HepG2 (cell line): ENCODE results near the gene SPNS2. TPM values are rescaled to one million over a fixed set of nuclear protein-coding genes. Genes with fewer than 3 reads are reported as not detected.
A peak's percentile ranks its signal among the peaks of the same experiment; 100 is the strongest.

Experiments
- AGO2 ChIP-seq: fragments of 200-400 bp; formaldehyde crosslinking; optimal IDR thresholded peaks from 2 replicates; pipeline ENCODE3; 2017; ENCODE audit warnings: mild to moderate bottlenecking, low read depth, low read length, moderate library complexity
- MYPOP ChIP-seq: sonication (generic); formaldehyde crosslinking; IDR thresholded peaks from 2 replicates; pipeline ENCODE4 v1.8.1; 2023; ENCODE audit warnings: mild to moderate bottlenecking, moderate library complexity, missing genetic modification reagents
- PRPF4 ChIP-seq: fragments of 200-400 bp; formaldehyde crosslinking; IDR thresholded peaks from 2 replicates; pipeline ENCODE4 v1.6.1; 2016; ENCODE audit warnings: low read length, low read depth; ENCODE audit not compliant: poor library complexity, severe bottlenecking
- RBFOX2 ChIP-seq: fragments of 200-400 bp; formaldehyde crosslinking; IDR thresholded peaks from 2 replicates; pipeline ENCODE4 v1.6.1; 2017; ENCODE audit warnings: low read depth, mild to moderate bottlenecking, low read length
- SMARCE1 ChIP-seq: fragments of 450-650 bp; IDR thresholded peaks from 2 replicates; pipeline ENCODE4 v1.6.1; 2017; ENCODE audit warnings: borderline replicate concordance
- SUZ12 ChIP-seq: fragments of 150-350 bp; IDR thresholded peaks from 2 replicates; pipeline ENCODE4 v1.6.1; 2014; ENCODE audit warnings: low read depth, low read length
- TBL1XR1 ChIP-seq: fragments of 150-350 bp; IDR thresholded peaks from 2 replicates; pipeline ENCODE4 v1.6.1; 2014; ENCODE audit warnings: borderline replicate concordance, low read length; ENCODE audit not compliant: partially characterized antibody
- UBTF ChIP-seq: sonication (generic); formaldehyde crosslinking; IDR thresholded peaks from 2 replicates; pipeline ENCODE4 v1.4.0; 2020; ENCODE audit warnings: mild to moderate bottlenecking, missing genetic modification reagents
- ZBTB20 ChIP-seq: sonication (generic); formaldehyde crosslinking; IDR thresholded peaks from 2 replicates; pipeline ENCODE4 v1.8.1; 2023; ENCODE audit warnings: missing genetic modification reagents, low read depth, mild to moderate bottlenecking, borderline replicate concordance
- ZNF160 ChIP-seq: sonication (generic); formaldehyde crosslinking; IDR thresholded peaks from 2 replicates; pipeline ENCODE4 v1.8.0; 2022; ENCODE audit warnings: mild to moderate bottlenecking, inconsistent platforms, missing genetic modification reagents
- ZNF501 ChIP-seq: sonication (generic); formaldehyde crosslinking; IDR thresholded peaks from 2 replicates; pipeline ENCODE4 v1.5.1; 2020; ENCODE audit warnings: mild to moderate bottlenecking, moderate library complexity, missing genetic modification reagents
- polyA plus RNA-seq, 8 experiments: library from polyadenylated mRNA; depleted of rRNA in 3 of 8; stranded (reverse) in 7 of 8; unstranded in 1 of 8; fragments of >200 nt; fragmentation: Illumina TruSeq in 4 of 8; extraction: Trizol in 4 of 8; gene quantifications; 2 replicates each; pipeline versions ENCODE4 v1.2.1 to v1.2.3, GENCODE V29; 2011 to 2016; ENCODE audit warnings: low read depth in 4 of 8, missing spikeins in 1 of 8, mixed read lengths in 1 of 8; ENCODE audit not compliant: insufficient read depth in 1 of 8
- total RNA-seq, 5 experiments: library from RNA; depleted of rRNA; stranded (reverse); fragments of >200 nt; fragmentation: Illumina TruSeq; extraction: Trizol; gene quantifications; 2 replicates each; pipeline ENCODE4 v1.2.3, GENCODE V29; 2016; ENCODE audit warnings: low read depth in 1 of 5
- TF ChIP-seq, protein P1 (sequence below): IDR thresholded peaks from 2 replicates; pipeline ENCODE4 v1.6.1; 2016; ENCODE audit warnings: control low read depth
- TF ChIP-seq, protein P2 (sequence below), 2 experiments: IDR thresholded peaks; 2 replicates each; pipeline ENCODE4 v1.6.1; 2011 to 2012; ENCODE audit warnings: low read length in 2 of 2, borderline replicate concordance in 1 of 2, low read depth in 1 of 2, mild to moderate bottlenecking in 1 of 2, moderate library complexity in 1 of 2

Gene SPNS2
- total and polyA plus RNA-seq, 2 of the 13 experiments (the other 11 are each of a cell fraction or from before 2014, with no cell fraction given), result 0.01 TPM; not detected in 1

GRCh38 chr17:4576729-4577322 lies 78.1 kb downstream of the SPNS2 start (continued):
- TF ChIP-seq ZBTB20 (CRISPR knock-in tag) (no peak), MYPOP (CRISPR knock-in tag) (no peak), ZNF160 (CRISPR knock-in tag) (no peak), ZNF501 (CRISPR knock-in tag) (no peak), SUZ12 (no peak), SMARCE1 (no peak), RBFOX2 (peak; percentile 75), UBTF (CRISPR knock-in tag) (peak; percentile 34; the same call in 1 of the 2 replicates), AGO2 (peak; percentile 94), TBL1XR1 (no peak), PRPF4 (peak; percentile 94)
- TF ChIP-seq, protein P1, sequence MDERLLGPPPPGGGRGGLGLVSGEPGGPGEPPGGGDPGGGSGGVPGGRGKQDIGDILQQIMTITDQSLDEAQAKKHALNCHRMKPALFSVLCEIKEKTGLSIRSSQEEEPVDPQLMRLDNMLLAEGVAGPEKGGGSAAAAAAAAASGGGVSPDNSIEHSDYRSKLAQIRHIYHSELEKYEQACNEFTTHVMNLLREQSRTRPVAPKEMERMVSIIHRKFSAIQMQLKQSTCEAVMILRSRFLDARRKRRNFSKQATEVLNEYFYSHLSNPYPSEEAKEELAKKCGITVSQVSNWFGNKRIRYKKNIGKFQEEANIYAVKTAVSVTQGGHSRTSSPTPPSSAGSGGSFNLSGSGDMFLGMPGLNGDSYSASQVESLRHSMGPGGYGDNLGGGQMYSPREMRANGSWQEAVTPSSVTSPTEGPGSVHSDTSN (CRISPR knock-in tag), result no peak
- TF ChIP-seq, protein P2, sequence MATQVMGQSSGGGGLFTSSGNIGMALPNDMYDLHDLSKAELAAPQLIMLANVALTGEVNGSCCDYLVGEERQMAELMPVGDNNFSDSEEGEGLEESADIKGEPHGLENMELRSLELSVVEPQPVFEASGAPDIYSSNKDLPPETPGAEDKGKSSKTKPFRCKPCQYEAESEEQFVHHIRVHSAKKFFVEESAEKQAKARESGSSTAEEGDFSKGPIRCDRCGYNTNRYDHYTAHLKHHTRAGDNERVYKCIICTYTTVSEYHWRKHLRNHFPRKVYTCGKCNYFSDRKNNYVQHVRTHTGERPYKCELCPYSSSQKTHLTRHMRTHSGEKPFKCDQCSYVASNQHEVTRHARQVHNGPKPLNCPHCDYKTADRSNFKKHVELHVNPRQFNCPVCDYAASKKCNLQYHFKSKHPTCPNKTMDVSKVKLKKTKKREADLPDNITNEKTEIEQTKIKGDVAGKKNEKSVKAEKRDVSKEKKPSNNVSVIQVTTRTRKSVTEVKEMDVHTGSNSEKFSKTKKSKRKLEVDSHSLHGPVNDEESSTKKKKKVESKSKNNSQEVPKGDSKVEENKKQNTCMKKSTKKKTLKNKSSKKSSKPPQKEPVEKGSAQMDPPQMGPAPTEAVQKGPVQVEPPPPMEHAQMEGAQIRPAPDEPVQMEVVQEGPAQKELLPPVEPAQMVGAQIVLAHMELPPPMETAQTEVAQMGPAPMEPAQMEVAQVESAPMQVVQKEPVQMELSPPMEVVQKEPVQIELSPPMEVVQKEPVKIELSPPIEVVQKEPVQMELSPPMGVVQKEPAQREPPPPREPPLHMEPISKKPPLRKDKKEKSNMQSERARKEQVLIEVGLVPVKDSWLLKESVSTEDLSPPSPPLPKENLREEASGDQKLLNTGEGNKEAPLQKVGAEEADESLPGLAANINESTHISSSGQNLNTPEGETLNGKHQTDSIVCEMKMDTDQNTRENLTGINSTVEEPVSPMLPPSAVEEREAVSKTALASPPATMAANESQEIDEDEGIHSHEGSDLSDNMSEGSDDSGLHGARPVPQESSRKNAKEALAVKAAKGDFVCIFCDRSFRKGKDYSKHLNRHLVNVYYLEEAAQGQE (IDR thresholded peaks at IDR 0.05; ENCODE audit: borderline replicate concordance in 1 of 2, low read depth in 1 of 2, low read length in 2 of 2), result no peak
